ENCODE results near the gene SLC66A1.

SLC66A1 gene

DNA sequence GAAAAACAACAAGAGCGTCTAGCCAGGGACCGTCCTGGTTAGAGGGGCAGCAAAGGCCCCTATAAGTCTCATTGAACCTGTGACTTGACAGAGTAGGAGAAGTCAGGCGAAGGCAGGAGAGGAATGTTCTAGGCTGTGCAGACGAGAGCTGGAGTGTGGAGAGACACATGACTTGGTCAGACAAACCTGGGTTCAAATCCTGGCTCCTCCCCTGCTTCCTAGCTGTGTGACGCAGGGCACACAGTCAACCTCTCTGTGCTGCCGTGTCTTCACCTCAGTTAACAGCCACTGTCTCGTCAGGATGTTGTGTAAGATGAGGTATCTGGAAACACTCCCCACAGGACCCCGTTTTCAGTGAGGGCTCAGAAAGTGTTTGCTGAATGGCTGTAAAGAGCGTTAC is 15.6 kb downstream of the SLC66A1 start:
- no peak for DNase-seq (ENCODE audit: low read depth)
- H3K4me3 ChIP-seq (ENCODE audit: low read length) = no peak overlapping the region
- TF ChIP-seq, protein P1, sequence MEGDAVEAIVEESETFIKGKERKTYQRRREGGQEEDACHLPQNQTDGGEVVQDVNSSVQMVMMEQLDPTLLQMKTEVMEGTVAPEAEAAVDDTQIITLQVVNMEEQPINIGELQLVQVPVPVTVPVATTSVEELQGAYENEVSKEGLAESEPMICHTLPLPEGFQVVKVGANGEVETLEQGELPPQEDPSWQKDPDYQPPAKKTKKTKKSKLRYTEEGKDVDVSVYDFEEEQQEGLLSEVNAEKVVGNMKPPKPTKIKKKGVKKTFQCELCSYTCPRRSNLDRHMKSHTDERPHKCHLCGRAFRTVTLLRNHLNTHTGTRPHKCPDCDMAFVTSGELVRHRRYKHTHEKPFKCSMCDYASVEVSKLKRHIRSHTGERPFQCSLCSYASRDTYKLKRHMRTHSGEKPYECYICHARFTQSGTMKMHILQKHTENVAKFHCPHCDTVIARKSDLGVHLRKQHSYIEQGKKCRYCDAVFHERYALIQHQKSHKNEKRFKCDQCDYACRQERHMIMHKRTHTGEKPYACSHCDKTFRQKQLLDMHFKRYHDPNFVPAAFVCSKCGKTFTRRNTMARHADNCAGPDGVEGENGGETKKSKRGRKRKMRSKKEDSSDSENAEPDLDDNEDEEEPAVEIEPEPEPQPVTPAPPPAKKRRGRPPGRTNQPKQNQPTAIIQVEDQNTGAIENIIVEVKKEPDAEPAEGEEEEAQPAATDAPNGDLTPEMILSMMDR (conservative IDR thresholded peaks at IDR 0.05; ENCODE audit: low read depth, low read length) = no peak

DNA sequence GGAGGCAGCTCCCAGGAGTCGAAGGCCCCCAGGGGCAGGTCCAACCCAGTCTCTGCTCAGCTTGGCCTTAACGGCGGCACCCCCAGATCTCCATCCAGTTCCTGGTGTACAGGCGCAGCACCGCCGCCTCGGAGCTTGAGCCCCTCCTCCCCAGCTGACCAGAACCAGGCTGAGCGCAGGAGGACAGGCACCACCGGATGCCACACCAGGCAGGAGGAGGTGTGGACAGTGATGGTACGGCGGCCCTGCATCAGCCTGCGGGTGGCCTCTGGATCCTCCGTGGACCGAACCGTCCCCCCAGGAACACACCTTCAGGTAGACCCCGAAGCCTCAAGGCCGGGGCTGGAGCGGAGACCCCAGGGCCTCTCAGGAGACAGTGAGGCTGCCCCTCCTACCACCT is 16.4 kb downstream of the SLC66A1 start:
- no peak for DNase-seq (ENCODE audit: low read depth)
- H3K4me3 ChIP-seq (ENCODE audit: low read length) = no peak overlapping the region
- TF ChIP-seq, protein P1 (conservative IDR thresholded peaks at IDR 0.05; ENCODE audit: low read depth, low read length) = no peak

DNA sequence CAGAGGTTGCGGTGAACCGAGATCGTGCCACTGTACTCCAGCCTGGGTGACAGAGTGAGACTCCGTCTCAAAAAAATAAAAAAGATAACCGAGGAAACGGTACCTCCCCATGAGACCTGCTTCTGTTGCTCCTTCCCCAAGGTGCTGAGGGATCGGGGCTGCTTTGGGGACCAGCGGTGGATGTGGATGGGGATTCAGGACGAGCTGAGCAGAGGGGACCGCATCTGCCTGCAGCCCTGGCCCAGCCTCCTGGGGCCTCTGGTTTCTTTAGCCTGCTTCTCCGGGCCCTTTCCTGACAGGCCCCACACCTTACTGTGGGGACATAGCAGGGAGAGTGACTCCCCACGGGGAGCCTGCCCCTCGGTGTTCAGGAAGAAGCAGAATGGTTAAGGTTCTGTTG is 17.1 kb downstream of the SLC66A1 start:
- H3K4me3 ChIP-seq (ENCODE audit: low read length) = no peak overlapping the region
- no peak for DNase-seq (ENCODE audit: low read depth)
- TF ChIP-seq, protein P1 (conservative IDR thresholded peaks at IDR 0.05; ENCODE audit: low read depth, low read length) = no peak

DNA sequence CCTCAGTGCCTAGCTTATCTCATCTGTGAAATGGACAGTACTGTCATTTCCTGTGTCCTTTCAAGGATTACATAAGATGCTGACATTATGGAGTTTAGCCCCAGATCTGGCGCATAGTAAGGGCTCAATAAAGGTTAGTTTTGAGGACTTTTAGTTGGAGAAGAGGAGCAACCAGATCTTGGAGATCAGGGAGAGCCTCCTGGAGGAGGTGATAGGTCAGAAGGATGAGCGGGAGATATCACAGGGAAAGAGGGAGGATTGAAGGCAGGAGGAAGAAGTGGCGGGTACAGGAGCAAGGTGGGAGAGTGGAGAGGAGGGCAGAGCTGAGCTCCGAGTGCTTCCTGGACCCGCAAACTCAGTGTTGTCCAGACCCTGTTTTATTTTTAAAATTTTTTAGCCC is 17.5 kb downstream of the SLC66A1 start:
- TF ChIP-seq, protein P1 (conservative IDR thresholded peaks at IDR 0.05; ENCODE audit: low read depth, low read length) = no peak
- no peak overlapping the region for H3K4me3 ChIP-seq (ENCODE audit: low read length)
- no peak for DNase-seq (ENCODE audit: low read depth)

DNA sequence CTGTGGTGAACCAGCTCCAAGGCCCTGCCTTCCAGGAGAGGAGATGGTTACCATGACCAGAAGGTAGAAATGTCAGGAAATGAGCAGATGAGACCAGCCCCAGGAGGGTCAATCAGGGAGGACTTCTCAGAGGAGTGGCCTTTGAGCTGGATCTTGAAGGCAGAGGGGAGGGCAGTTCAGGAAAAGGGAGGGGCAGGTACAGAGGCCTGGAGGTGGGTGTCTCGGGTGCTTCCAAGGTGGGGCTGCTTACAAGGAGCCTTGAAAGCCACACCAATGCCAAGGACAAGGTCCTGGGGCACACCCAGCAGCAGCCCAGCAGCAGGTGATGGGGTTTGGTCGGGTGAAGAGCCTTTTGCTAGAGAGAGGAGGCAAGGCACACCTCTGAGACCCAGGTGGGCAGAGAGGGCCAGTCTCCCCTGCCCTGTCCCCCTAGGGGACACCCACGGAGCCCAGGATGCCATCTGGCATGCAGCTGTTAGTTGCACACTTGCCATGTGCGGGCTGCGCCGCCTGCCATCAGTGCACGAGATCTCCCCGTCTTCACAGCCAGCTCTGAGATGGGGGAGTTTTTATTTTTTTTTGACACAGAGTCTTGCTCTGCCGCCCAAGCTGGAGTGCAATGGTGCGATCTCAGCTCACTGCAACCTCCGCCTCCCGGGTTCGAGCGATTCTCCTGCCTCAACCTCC is 18.5 kb downstream of the SLC66A1 start:
- H3K4me3 ChIP-seq (ENCODE audit: low read length) = no peak overlapping the region
- no peak for DNase-seq (ENCODE audit: low read depth)
- TF ChIP-seq, protein P1 (conservative IDR thresholded peaks at IDR 0.05; ENCODE audit: low read depth, low read length) = no peak

GRCh38 chr1:19331262-19331878 is 19.2 kb downstream of the SLC66A1 start:
- no peak for DNase-seq (ENCODE audit: low read depth)
- no peak overlapping the region for H3K4me3 ChIP-seq (ENCODE audit: low read length)
- TF ChIP-seq, protein P1 (conservative IDR thresholded peaks at IDR 0.05; ENCODE audit: low read depth, low read length) = no peak

GRCh38 chr1:19332832-19333231 is 20.7 kb downstream of the SLC66A1 start:
- DNase-seq (ENCODE audit: low read depth) = no peak
- TF ChIP-seq, protein P1 (conservative IDR thresholded peaks at IDR 0.05; ENCODE audit: low read depth, low read length) = no peak
- H3K4me3 ChIP-seq (ENCODE audit: low read length) = no peak overlapping the region

Measured in retinal pigment epithelial cell (primary cell).